Gastrocnemius medialis (tissue), 4 donors: Measurements from ENCODE around the gene ABCA6. TPM values are rescaled to one million over a fixed set of nuclear protein-coding genes. Genes with fewer than 3 reads are reported as not detected.

Source experiments
- ATAC-seq, 2 donors: fragments of 150-250 bp; one replicate each; pipeline ENCODE4 v1.9.1; 2016
- DNase-seq, 2 donors: peaks; one replicate each; pipeline ENCODE4 v3.0.0-alpha.2; 2019
- H3K27ac ChIP-seq, 4 donors: fragments of 200-600 bp; sonication (generic); 1 replicate in 1 of 4; 2 replicates in 3 of 4; pipeline ENCODE4 v1.5.1; 2016 to 2018; ENCODE audit warnings: mild to moderate bottlenecking in 2 of 4, moderate library complexity in 1 of 4
- H3K27me3 ChIP-seq, 3 donors: fragments of 200-600 bp; sonication (generic) in 2 of 3; 1 replicate in 1 of 3; 2 replicates in 2 of 3; pipeline versions ENCODE4 v1.5.1 to v1.6.0; 2016 to 2019; ENCODE audit warnings: mild to moderate bottlenecking in 1 of 3, moderate library complexity in 1 of 3
- H3K36me3 ChIP-seq, 2 donors: fragments of 200-600 bp; sonication (generic) in 1 of 2; one replicate each; pipeline ENCODE4 v1.5.1; 2017 to 2018
- H3K4me1 ChIP-seq, 2 donors: fragments of 200-600 bp; sonication (generic) in 1 of 2; one replicate each; pipeline ENCODE4 v1.5.1; 2016 to 2017; ENCODE audit warnings: mild to moderate bottlenecking in 2 of 2
- H3K4me3 ChIP-seq, 4 donors: fragments of 200-600 bp; sonication (generic) in 3 of 4; 1 replicate in 1 of 4; 2 replicates in 3 of 4; pipeline ENCODE4 v1.5.1; 2016 to 2019; ENCODE audit warnings: mild to moderate bottlenecking in 2 of 4
- H3K9me3 ChIP-seq, 3 donors: fragments of 200-600 bp; sonication (generic) in 2 of 3; 1 replicate in 1 of 3; 2 replicates in 2 of 3; pipeline ENCODE4 v1.5.1; 2016 to 2019
- POLR2A ChIP-seq, 2 donors: fragments of 450-650 bp; IDR thresholded peaks; one replicate each; pipeline ENCODE4 v1.6.1; 2017; ENCODE audit warnings: antibody characterized with exemption in 2 of 2, mild to moderate bottlenecking in 2 of 2, moderate library complexity in 2 of 2
- in situ Hi-C, 4 donors: fragments of 200-750 bp; cut with MboI; loops; one replicate each; pipeline versions ENCODE4 v1.15.0 to v1.8.0; 2017; ENCODE audit warnings: low sequenced_read_pairs in 4 of 4
- intact Hi-C: fragments of 100-400 bp; cut with DNase I; formaldehyde crosslinking; loops from one replicate; pipeline ENCODE4 v1.15.1; 2023; ENCODE audit warnings: low total_unique reads
- total RNA-seq, 4 donors: library from RNA; depleted of rRNA; stranded (reverse); fragments of >200 nt; gene quantifications; one replicate each; pipeline versions ENCODE4 v1.1.0 to v1.2.3, GENCODE V29; 2016
- TF ChIP-seq, protein P1 (sequence below), 5 experiments: fragments of 450-650 bp in 3 of 5; fragments of 200-600 bp in 2 of 5; sonication (generic) in 2 of 5; IDR thresholded peaks in 4 of 5; conservative IDR thresholded peaks in 1 of 5; 1 replicate in 4 of 5; 2 replicates in 1 of 5; pipeline ENCODE4 v1.5.1; 2016 to 2019; ENCODE audit warnings: antibody characterized with exemption in 5 of 5, mild to moderate bottlenecking in 3 of 5, moderate library complexity in 3 of 5

ABCA6 gene
- total RNA-seq, 4 donors from 2014 or later: 12.8 to 82.3 (median 15.7) TPM

DNA sequence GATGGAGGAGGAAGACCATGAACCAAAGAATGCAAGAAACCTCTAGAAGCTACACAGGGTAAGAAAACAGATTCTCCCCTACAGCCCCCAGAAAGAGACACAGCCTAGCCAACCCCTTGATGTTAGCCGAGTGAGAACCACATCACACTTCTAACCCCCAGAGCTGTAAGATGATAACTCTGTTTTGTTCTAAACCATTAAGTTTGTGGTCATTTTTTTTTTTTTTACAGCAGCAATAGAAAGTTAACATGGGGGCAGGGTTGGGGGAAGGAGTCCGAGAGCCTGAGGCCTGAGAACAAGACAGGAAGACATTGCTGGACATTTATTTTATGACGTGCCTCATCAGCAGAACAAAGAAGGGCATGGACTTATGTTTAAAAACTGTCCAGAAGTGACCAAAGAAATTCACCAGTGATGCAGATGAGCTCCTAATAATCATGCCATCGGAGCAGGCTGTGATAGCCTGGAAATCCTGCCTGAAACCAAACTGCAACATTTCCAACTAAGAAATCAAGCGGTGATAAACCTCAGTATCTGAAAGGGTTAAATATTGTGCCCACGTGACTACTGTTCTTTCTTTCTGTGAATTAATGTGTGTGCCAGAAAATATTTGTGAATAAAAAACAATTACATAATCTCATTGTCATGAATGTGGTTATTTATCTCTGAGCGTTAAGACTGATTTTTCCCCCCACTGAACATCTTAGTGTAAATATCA lies 82.1 kb downstream of the ABCA6 start:
- Histone ChIP-seq H3K27ac (peak overlapping the region; percentile 3 to 41 (median 19)), H3K36me3 (peaks cover 0 to 4% of the 10 kb centered on the region in 2 donors), H3K9me3 (no peaks in the 10 kb centered on the region), H3K4me3 (peak overlapping the region in 2 of 4 donors; percentile 5 to 8), H3K4me1 (no peaks in the 10 kb centered on the region), H3K27me3 (no peaks in the 10 kb centered on the region)
- ATAC-seq (no peak), DNase-seq (no peak)
- in situ Hi-C loops: loop anchor here in 1 of 4 donors (10.0 kb wide), 1 partner anchor 285 kb away; no protein-coding TSS in a partner anchor
- no peak for TF ChIP-seq POLR2A (IDR thresholded peaks at IDR 0.05)
- TF ChIP-seq, protein P1, sequence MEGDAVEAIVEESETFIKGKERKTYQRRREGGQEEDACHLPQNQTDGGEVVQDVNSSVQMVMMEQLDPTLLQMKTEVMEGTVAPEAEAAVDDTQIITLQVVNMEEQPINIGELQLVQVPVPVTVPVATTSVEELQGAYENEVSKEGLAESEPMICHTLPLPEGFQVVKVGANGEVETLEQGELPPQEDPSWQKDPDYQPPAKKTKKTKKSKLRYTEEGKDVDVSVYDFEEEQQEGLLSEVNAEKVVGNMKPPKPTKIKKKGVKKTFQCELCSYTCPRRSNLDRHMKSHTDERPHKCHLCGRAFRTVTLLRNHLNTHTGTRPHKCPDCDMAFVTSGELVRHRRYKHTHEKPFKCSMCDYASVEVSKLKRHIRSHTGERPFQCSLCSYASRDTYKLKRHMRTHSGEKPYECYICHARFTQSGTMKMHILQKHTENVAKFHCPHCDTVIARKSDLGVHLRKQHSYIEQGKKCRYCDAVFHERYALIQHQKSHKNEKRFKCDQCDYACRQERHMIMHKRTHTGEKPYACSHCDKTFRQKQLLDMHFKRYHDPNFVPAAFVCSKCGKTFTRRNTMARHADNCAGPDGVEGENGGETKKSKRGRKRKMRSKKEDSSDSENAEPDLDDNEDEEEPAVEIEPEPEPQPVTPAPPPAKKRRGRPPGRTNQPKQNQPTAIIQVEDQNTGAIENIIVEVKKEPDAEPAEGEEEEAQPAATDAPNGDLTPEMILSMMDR (IDR thresholded peaks at IDR 0.05 in 4 of 5, conservative IDR thresholded peaks at IDR 0.05 in 1 of 5): no peak
- intact Hi-C loops: no loop called here

DNA sequence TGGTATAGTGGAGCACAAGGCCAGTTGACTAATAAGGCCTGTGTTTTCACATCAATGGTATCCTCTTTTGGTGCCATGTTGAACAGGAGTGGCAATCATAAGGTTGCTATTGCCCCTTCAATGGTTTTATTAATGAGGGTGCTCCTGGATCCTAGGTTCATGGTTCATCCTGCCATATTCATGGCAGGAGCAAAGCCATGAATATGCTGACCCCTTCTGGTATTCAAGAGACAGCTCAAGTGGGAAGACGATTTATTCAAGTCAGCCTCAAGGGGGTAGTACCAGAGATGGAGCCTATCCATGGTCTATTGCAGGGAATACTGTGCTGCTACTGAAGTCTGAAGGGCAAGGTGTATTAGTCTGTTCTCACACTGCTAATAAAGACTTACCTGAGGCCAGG lies 83.5 kb downstream of the ABCA6 start:
- TF ChIP-seq, protein P1 (IDR thresholded peaks at IDR 0.05 in 4 of 5, conservative IDR thresholded peaks at IDR 0.05 in 1 of 5): no peak
- no peak for TF ChIP-seq POLR2A (IDR thresholded peaks at IDR 0.05)
- no peaks in the 10 kb centered on the region for H3K9me3 ChIP-seq
- H3K4me3 ChIP-seq: no peak overlapping the region
- intact Hi-C loops: no loop called here
- no peaks in the 10 kb centered on the region for H3K4me1 ChIP-seq
- in situ Hi-C loops: no loop called here
- peaks cover 0 to 4% of the 10 kb centered on the region in 2 donors for H3K36me3 ChIP-seq
- ATAC-seq (no peak), DNase-seq (no peak)
- H3K27me3 ChIP-seq: no peaks in the 10 kb centered on the region
- no peak overlapping the region for H3K27ac ChIP-seq

DNA sequence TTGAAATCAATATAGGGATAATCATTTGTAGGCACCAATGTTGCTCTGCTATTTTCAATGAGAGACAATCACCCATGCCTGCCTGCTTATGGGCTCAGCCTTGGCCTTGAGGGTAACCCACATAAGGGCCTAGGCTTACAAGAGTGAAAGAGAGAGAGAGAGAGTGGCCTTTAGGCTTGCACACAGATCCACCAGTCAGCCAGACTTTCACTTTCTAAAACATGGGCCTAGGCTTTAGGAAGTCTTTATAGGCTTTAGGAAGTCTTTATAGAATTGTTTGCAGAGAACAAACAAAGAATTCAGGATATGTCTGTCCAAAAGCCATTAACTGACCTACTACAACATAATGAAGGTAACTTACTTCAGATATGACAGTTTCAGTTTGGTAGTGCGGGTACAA lies 84.4 kb downstream of the ABCA6 start:
- intact Hi-C loops: no loop called here
- H3K27ac ChIP-seq: no peak overlapping the region

DNA sequence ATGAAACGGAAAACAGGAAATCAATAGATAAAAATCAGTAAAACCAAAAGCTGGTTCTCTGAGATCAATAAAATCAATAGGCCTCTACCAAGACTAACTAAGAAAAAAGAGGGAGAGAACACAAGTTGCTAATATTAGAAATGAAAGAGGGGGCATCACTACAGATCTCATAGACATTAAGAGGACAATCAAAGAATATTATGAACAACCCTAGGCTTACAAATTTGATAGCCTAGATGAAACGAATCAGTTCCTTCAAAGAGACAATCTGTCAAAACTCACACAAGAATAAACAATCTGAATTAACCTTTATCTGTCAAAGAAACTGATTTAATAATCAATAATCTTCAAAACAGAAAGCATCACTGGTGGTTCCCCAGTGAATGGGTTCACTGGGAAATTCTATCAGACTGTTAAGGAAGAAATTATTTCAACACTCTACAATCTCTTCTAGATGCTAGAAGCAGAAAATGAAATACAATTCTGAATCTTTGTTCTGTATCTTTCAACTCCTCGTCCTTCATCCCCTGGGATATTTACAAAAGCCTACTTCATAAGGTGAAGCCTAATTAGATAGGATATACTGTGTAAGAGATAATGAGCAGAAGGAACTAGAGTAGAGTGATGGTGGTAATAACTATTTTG lies 85.4 kb downstream of the ABCA6 start:
- intact Hi-C loops (no loop called here), in situ Hi-C loops (no loop called here)
- Histone ChIP-seq H3K4me1 (no peaks in the 10 kb centered on the region), H3K9me3 (no peaks in the 10 kb centered on the region), H3K27ac (no peak overlapping the region), H3K27me3 (no peaks in the 10 kb centered on the region), H3K4me3 (no peak overlapping the region), H3K36me3 (peaks cover 0 to 4% of the 10 kb centered on the region in 2 donors)
- no peak for ATAC-seq
- TF ChIP-seq POLR2A (IDR thresholded peaks at IDR 0.05): no peak
- DNase-seq: no peak

More for the DNA sequence above, 84.4 kb downstream of the ABCA6 start:
- Histone ChIP-seq H3K4me3 (no peak overlapping the region), H3K4me1 (no peaks in the 10 kb centered on the region), H3K36me3 (peaks cover 0 to 4% of the 10 kb centered on the region in 2 donors), H3K27me3 (no peaks in the 10 kb centered on the region), H3K9me3 (no peaks in the 10 kb centered on the region)
- TF ChIP-seq POLR2A (IDR thresholded peaks at IDR 0.05): no peak
- TF ChIP-seq, protein P1 (IDR thresholded peaks at IDR 0.05 in 4 of 5, conservative IDR thresholded peaks at IDR 0.05 in 1 of 5): no peak
- ATAC-seq (no peak), DNase-seq (no peak)
- in situ Hi-C loops: no loop called here

DNA sequence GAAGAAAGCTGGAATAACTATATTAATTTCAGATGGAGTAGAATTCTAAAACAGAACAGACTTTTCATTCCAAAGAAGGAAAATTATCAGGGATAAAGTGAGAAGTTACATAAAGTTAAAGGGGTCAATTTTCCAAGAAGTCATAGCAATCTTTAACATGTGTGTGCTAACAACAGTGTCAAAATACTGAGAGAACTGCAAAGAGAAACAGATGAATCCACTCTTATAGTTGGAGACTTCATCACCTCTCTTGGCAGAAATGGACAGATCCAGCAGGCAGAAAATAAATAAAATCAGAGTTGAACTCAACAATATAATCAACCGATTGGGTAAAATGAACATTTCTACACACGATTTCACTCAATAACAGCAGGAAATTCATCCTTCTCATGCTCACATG lies 86.4 kb downstream of the ABCA6 start:
- no peaks in the 10 kb centered on the region for H3K4me1 ChIP-seq
- TF ChIP-seq, protein P1 (IDR thresholded peaks at IDR 0.05 in 4 of 5, conservative IDR thresholded peaks at IDR 0.05 in 1 of 5): no peak
- TF ChIP-seq POLR2A (IDR thresholded peaks at IDR 0.05): no peak
- H3K4me3 ChIP-seq: no peak overlapping the region
- intact Hi-C loops (no loop called here), in situ Hi-C loops (no loop called here)
- no peaks in the 10 kb centered on the region for H3K9me3 ChIP-seq
- H3K36me3 ChIP-seq: peaks cover 0 to 12% of the 10 kb centered on the region in 2 donors
- H3K27me3 ChIP-seq: no peaks in the 10 kb centered on the region
- DNase-seq: no peak
- H3K27ac ChIP-seq: no peak overlapping the region
- ATAC-seq: no peak
